SK-N-SH (cell line): ENCODE data around the gene PLAC1. TPM values are rescaled to one million over a fixed set of nuclear protein-coding genes. Genes with fewer than 3 reads are reported as not detected.
A peak's percentile ranks its signal among the peaks of the same experiment; 100 is the strongest.

Experiments used
- CTCF ChIA-PET: fragments of 300-600, 350-600 bp; formaldehyde crosslinking; extraction: SDS; loops from one replicate; lab custom pipeline; 2021; lab: Yijun Ruan, JAX
- POLR2A ChIA-PET: fragments of 350-600 bp; sonication (Branson Sonifier 250); formaldehyde crosslinking; extraction: SDS; loops from one replicate; lab custom pipeline; 2020; ENCODE audit warnings: antibody characterized with exemption, inconsistent platforms; lab: Yijun Ruan, JAX
- DNase-seq: peaks from one replicate; pipeline ENCODE4 v3.0.0; 2012
- H2AFZ ChIP-seq: fragments of 200-600 bp; sonication (generic); 2 replicates; pipeline ENCODE4 v1.8.1; 2016; ENCODE audit warnings: antibody characterized with exemption, mild to moderate bottlenecking, low read depth
- H3F3A ChIP-seq: fragments of 200-600 bp; sonication (generic); replicated peaks from 2 replicates; pipeline ENCODE3; 2016; ENCODE audit warnings: antibody characterized with exemption, mild to moderate bottlenecking; ENCODE audit not compliant: insufficient read depth
- H3K27ac ChIP-seq, 2 experiments: fragments of 200-500 bp in 1 of 2; fragments of 200-600 bp in 1 of 2; sonication (Bioruptor generic) in 1 of 2; sonication (generic), shearing (Covaris generic) in 1 of 2; 2 replicates each; pipeline versions ENCODE4 v1.5.1 to v1.6.1; 2014 to 2016; ENCODE audit warnings: low read depth in 2 of 2, inconsistent platforms in 1 of 2, low read length in 1 of 2, mild to moderate bottlenecking in 1 of 2, mixed read lengths in 1 of 2
- H3K27me3 ChIP-seq: fragments of 200-600 bp; sonication (generic), shearing (Covaris generic); 2 replicates; pipeline ENCODE4 v1.6.1; 2016; ENCODE audit warnings: mixed run types; ENCODE audit not compliant: insufficient read depth
- H3K36me3 ChIP-seq, 2 experiments: fragments of 200-500 bp in 1 of 2; fragments of 200-600 bp in 1 of 2; sonication (Bioruptor generic) in 1 of 2; sonication (generic) in 1 of 2; replicated peaks in 1 of 2; 2 replicates each; pipeline versions ENCODE3 to v1.5.1; 2014 to 2016; ENCODE audit warnings: low read length in 1 of 2, mild to moderate bottlenecking in 1 of 2; ENCODE audit not compliant: insufficient read depth in 2 of 2, control insufficient read depth in 1 of 2
- H3K4me1 ChIP-seq, 2 experiments: fragments of 200-500 bp in 1 of 2; fragments of 200-600 bp in 1 of 2; sonication (Bioruptor generic) in 1 of 2; sonication (generic), shearing (Covaris generic) in 1 of 2; 2 replicates each; pipeline versions ENCODE4 v1.5.1 to v1.6.1; 2014 to 2016; ENCODE audit warnings: low read depth in 1 of 2, low read length in 1 of 2, mixed run types in 1 of 2; ENCODE audit not compliant: insufficient read depth in 2 of 2, control insufficient read depth in 1 of 2
- H3K4me2 ChIP-seq: fragments of 200-600 bp; sonication (generic), shearing (Covaris generic); 2 replicates; pipeline ENCODE4 v1.6.1; 2017; ENCODE audit warnings: mixed run types
- H3K4me3 ChIP-seq, 2 experiments: fragments of 200-500 bp in 1 of 2; fragments of 200-600 bp in 1 of 2; sonication (Bioruptor generic) in 1 of 2; sonication (generic), shearing (Covaris generic) in 1 of 2; 2 replicates each; pipeline versions ENCODE4 v1.5.1 to v1.8.1; 2014 to 2016; ENCODE audit warnings: low read depth in 2 of 2, inconsistent platforms in 1 of 2, low read length in 1 of 2, mild to moderate bottlenecking in 1 of 2, mixed read lengths in 1 of 2, moderate library complexity in 1 of 2
- H3K79me2 ChIP-seq: fragments of 200-600 bp; sonication (generic); 2 replicates; pipeline ENCODE4 v1.8.1; 2017; ENCODE audit warnings: mild to moderate bottlenecking; ENCODE audit not compliant: insufficient read depth
- H3K9ac ChIP-seq: fragments of 200-600 bp; sonication (generic); 2 replicates; pipeline ENCODE4 v1.6.1; 2017; ENCODE audit warnings: mixed run types
- H3K9me2 ChIP-seq: fragments of 200-600 bp; sonication (generic); 2 replicates; pipeline ENCODE4 v1.6.1; 2017; ENCODE audit warnings: mixed run types
- H3K9me3 ChIP-seq: fragments of 200-600 bp; sonication (generic); 2 replicates; pipeline ENCODE4 v1.6.1; 2017; ENCODE audit warnings: mixed run types, mild to moderate bottlenecking, moderate library complexity
- H4K20me1 ChIP-seq: fragments of 200-600 bp; sonication (generic); 2 replicates; pipeline ENCODE4 v1.6.1; 2017; ENCODE audit warnings: mild to moderate bottlenecking, mixed run types; ENCODE audit not compliant: insufficient read depth
- EP300 ChIP-seq, 2 experiments: IDR thresholded peaks; 2 replicates each; pipeline versions ENCODE4 v1.4.0 to v1.6.1; 2012; ENCODE audit warnings: borderline replicate concordance in 1 of 2, low read depth in 1 of 2, low read length in 1 of 2
- FOSL2 ChIP-seq: IDR thresholded peaks from 2 replicates; pipeline ENCODE4 v1.4.0; 2012; ENCODE audit warnings: low read depth, mild to moderate bottlenecking, moderate library complexity, borderline replicate concordance
- FOXM1 ChIP-seq: IDR thresholded peaks from 2 replicates; pipeline ENCODE4 v1.4.0; 2012; ENCODE audit warnings: low read depth, mild to moderate bottlenecking
- GABPA ChIP-seq: IDR thresholded peaks from 2 replicates; pipeline ENCODE4 v1.4.0; 2012; ENCODE audit warnings: low read depth, mild to moderate bottlenecking
- JUND ChIP-seq: IDR thresholded peaks from 2 replicates; pipeline ENCODE4 v1.4.0; 2012
- MXI1 ChIP-seq: IDR thresholded peaks from 2 replicates; pipeline ENCODE4 v1.6.1; 2012; ENCODE audit warnings: mild to moderate bottlenecking, low read depth, low read length, improper control_type of control experiment
- NFIC ChIP-seq: IDR thresholded peaks from 2 replicates; pipeline ENCODE4 v1.4.0; 2012; ENCODE audit warnings: borderline replicate concordance
- RAD21 ChIP-seq: IDR thresholded peaks from 2 replicates; pipeline ENCODE4 v1.6.1; 2012; ENCODE audit warnings: mild to moderate bottlenecking, low read length
- RCOR1 ChIP-seq: fragments of 150-350 bp; IDR thresholded peaks from 2 replicates; pipeline ENCODE4 v1.6.1; 2017; ENCODE audit warnings: antibody characterized with exemption, low read length
- RXRA ChIP-seq: IDR thresholded peaks from 2 replicates; pipeline ENCODE4 v1.4.0; 2012; ENCODE audit warnings: low read depth, mild to moderate bottlenecking, borderline replicate concordance
- TCF12 ChIP-seq: IDR thresholded peaks from 2 replicates; pipeline ENCODE4 v1.4.0; 2012
- TEAD4 ChIP-seq: IDR thresholded peaks from 2 replicates; pipeline ENCODE4 v1.4.0; 2012; ENCODE audit warnings: mild to moderate bottlenecking, borderline replicate concordance; ENCODE audit not compliant: insufficient read depth
- YY1 ChIP-seq: IDR thresholded peaks from 2 replicates; pipeline ENCODE4 v1.4.0; 2012; ENCODE audit warnings: low read depth, mild to moderate bottlenecking
- WGBS: methylation state at CpG from one replicate; pipeline ENCODE4 v1.1.6; 2017; ENCODE audit warnings: low lambda C conversion rate; 5-methylcytosine and 5-hydroxymethylcytosine counted together
- polyA plus RNA-seq, 3 experiments: library from polyadenylated mRNA; depleted of rRNA; stranded (reverse); fragments of >200 nt; gene quantifications; 2 replicates each; pipeline ENCODE4 v1.2.3, GENCODE V29; 2012
- TF ChIP-seq, protein P1 (sequence below): IDR thresholded peaks from 2 replicates; pipeline ENCODE4; 2012
- TF ChIP-seq, protein P2 (sequence below): IDR thresholded peaks from 2 replicates; pipeline ENCODE4 v1.4.0; 2012; ENCODE audit warnings: low read depth
- TF ChIP-seq, protein P3 (sequence below): IDR thresholded peaks from 2 replicates; pipeline ENCODE4 v1.6.1; 2012; ENCODE audit warnings: mild to moderate bottlenecking, low read depth, low read length, moderate library complexity
- TF ChIP-seq, protein P4 (sequence below): fragments of 150-350 bp; IDR thresholded peaks from 2 replicates; pipeline ENCODE4 v1.6.1; 2017; ENCODE audit warnings: antibody characterized with exemption, low read length, low read depth, borderline replicate concordance

Gene PLAC1
- polyA plus RNA-seq, 1 of the 3 experiments (the other 2 are of a cell fraction), result 50.9 TPM

DNA sequence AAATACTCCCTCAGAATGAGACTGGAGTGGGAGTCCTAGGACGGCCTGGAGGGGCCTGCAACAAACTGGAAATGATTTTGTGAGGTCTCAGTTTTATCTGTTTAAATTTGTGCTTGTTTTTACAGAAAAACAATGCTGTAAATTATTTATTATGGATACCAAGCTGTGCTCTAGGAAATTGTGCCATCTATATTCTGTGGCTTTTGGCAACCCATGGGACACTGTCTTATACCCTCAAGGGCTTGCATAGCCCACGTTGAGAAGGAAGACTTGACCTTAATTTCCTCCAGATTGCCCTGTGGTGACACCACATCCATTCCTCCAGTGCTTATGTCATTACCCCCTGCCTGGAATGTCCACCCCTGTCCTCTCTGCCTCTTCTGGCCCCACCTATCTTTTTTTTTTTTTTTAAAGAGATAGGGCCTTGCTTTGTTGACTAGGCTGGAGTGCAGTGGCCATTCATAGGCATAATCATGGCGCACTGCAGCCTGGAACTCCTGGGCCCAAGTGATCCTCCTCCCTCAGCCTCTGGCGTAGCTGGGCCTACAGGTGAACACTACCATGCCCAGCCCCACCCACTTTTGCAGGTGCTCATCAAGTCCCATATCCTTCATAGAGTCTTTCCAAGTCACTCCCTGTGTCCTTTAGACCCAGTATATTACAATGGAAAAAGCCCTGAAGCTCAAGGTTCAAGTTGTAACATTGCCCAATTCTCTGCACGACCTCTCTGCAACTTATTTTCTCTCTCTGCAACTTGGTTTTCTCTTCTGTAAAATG is 120.9 kb downstream of the PLAC1 start:
- peak; percentile 39; the same call in 1 of the 2 replicates for TF ChIP-seq YY1
- TF ChIP-seq, protein P1, sequence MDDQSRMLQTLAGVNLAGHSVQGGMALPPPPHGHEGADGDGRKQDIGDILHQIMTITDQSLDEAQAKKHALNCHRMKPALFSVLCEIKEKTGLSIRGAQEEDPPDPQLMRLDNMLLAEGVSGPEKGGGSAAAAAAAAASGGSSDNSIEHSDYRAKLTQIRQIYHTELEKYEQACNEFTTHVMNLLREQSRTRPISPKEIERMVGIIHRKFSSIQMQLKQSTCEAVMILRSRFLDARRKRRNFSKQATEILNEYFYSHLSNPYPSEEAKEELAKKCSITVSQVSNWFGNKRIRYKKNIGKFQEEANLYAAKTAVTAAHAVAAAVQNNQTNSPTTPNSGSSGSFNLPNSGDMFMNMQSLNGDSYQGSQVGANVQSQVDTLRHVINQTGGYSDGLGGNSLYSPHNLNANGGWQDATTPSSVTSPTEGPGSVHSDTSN, result peak; percentile 52; the same call in 1 of the 2 replicates
- TF ChIP-seq RAD21, result no peak
- peak; percentile 91 for TF ChIP-seq RXRA
- no peak for TF ChIP-seq RCOR1
- peak; percentile 89 for TF ChIP-seq TCF12
- no peak for TF ChIP-seq GABPA
- 0 out of 2 replicates have a peak, but pooled peaks have one; percentile 47 for TF ChIP-seq FOSL2
- TF ChIP-seq, protein P2, sequence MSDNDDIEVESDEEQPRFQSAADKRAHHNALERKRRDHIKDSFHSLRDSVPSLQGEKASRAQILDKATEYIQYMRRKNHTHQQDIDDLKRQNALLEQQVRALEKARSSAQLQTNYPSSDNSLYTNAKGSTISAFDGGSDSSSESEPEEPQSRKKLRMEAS, result peak; percentile 72; the same call in 1 of the 2 replicates
- TF ChIP-seq FOXM1, result peak; percentile 52; the same call in 1 of the 2 replicates
- TF ChIP-seq, protein P3, sequence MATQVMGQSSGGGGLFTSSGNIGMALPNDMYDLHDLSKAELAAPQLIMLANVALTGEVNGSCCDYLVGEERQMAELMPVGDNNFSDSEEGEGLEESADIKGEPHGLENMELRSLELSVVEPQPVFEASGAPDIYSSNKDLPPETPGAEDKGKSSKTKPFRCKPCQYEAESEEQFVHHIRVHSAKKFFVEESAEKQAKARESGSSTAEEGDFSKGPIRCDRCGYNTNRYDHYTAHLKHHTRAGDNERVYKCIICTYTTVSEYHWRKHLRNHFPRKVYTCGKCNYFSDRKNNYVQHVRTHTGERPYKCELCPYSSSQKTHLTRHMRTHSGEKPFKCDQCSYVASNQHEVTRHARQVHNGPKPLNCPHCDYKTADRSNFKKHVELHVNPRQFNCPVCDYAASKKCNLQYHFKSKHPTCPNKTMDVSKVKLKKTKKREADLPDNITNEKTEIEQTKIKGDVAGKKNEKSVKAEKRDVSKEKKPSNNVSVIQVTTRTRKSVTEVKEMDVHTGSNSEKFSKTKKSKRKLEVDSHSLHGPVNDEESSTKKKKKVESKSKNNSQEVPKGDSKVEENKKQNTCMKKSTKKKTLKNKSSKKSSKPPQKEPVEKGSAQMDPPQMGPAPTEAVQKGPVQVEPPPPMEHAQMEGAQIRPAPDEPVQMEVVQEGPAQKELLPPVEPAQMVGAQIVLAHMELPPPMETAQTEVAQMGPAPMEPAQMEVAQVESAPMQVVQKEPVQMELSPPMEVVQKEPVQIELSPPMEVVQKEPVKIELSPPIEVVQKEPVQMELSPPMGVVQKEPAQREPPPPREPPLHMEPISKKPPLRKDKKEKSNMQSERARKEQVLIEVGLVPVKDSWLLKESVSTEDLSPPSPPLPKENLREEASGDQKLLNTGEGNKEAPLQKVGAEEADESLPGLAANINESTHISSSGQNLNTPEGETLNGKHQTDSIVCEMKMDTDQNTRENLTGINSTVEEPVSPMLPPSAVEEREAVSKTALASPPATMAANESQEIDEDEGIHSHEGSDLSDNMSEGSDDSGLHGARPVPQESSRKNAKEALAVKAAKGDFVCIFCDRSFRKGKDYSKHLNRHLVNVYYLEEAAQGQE, result no peak
- TF ChIP-seq, protein P4, sequence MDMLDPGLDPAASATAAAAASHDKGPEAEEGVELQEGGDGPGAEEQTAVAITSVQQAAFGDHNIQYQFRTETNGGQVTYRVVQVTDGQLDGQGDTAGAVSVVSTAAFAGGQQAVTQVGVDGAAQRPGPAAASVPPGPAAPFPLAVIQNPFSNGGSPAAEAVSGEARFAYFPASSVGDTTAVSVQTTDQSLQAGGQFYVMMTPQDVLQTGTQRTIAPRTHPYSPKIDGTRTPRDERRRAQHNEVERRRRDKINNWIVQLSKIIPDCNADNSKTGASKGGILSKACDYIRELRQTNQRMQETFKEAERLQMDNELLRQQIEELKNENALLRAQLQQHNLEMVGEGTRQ, result no peak
- peak; percentile 45; the same call in 1 of the 2 replicates for TF ChIP-seq NFIC
- peak; percentile 76 for TF ChIP-seq TEAD4
- TF ChIP-seq MXI1, result no peak
- peak in 1 of 2 experiments; percentile 76; a peak in 1 of 4 replicates for TF ChIP-seq EP300 (IDR thresholded peaks at IDR 0.05; ENCODE audit: borderline replicate concordance in 1 of 2, low read depth in 1 of 2, low read length in 1 of 2)
- peak; percentile 62 for TF ChIP-seq JUND
- Histone ChIP-seq H3K9me2 (no peaks in the 10 kb centered on the region), H3K4me2 (peak overlapping the region; percentile 10; the same call in 1 of the 2 replicates), H3F3A (peaks cover 25% of the 10 kb centered on the region), H3K36me3 (no peaks in the 10 kb centered on the region), H3K4me3 (no peak overlapping the region), H3K9ac (peak overlapping the region; percentile 40; the same call in 1 of the 2 replicates), H3K27me3 (no peaks in the 10 kb centered on the region), H3K79me2 (no peaks in the 10 kb centered on the region), H2AFZ (peak overlapping the region; percentile 32; the same call in 1 of the 2 replicates), H3K4me1 (peaks cover 0 to 3% of the 10 kb centered on the region in 2 experiments; a peak in 3 of 4 replicates), H3K9me3 (no peaks in the 10 kb centered on the region), H4K20me1 (no peaks in the 10 kb centered on the region), H3K27ac (peak overlapping the region; percentile 12 to 84; a peak in 3 of 4 replicates)
- ChIA-PET POLR2A (no interaction called here), CTCF (interaction anchor here (2.2 kb wide), 1 partner anchor 17 kb away, joined by 9 read pairs; no protein-coding TSS in a partner anchor)
- 44% methylated on average over 4 of the region's 5 CpGs for WGBS
- DNase-seq, result no peak
